Spleen (tissue), 7 donors: ENCODE results near the gene SGTA.

Source experiments
- POLR2A ChIP-seq, 3 donors: fragments of 450-650 bp; IDR thresholded peaks; one replicate each; pipeline ENCODE4 v1.5.1; 2017; ENCODE audit warnings: antibody characterized with exemption in 3 of 3, mild to moderate bottlenecking in 1 of 3
- POLR2AphosphoS5 ChIP-seq, 3 donors: sonication (generic); formaldehyde crosslinking; IDR thresholded peaks; one replicate each; pipeline ENCODE4 v1.5.1; 2017; ENCODE audit warnings: antibody characterized with exemption in 3 of 3
- TF ChIP-seq, protein P1 (sequence below), 11 experiments: fragments of 200-600 bp in 7 of 11; fragments of 450-650 bp in 4 of 11; sonication (generic) in 4 of 11; IDR thresholded peaks in 8 of 11; conservative IDR thresholded peaks in 3 of 11; 1 replicate in 7 of 11; 2 replicates in 4 of 11; pipeline versions ENCODE4 v1.4.0 to v1.8.0; 2016 to 2021; ENCODE audit warnings: antibody characterized with exemption in 11 of 11, inconsistent platforms in 4 of 11, mild to moderate bottlenecking in 1 of 11
- donor health status: DM: no; HTN: no; CAD: no; lungs with moderate emphysema.
- donor health status: DM: no; HTN: no; CAD: no.
- donor health status: DM: no; HTN: no; CAD: no.

DNA sequence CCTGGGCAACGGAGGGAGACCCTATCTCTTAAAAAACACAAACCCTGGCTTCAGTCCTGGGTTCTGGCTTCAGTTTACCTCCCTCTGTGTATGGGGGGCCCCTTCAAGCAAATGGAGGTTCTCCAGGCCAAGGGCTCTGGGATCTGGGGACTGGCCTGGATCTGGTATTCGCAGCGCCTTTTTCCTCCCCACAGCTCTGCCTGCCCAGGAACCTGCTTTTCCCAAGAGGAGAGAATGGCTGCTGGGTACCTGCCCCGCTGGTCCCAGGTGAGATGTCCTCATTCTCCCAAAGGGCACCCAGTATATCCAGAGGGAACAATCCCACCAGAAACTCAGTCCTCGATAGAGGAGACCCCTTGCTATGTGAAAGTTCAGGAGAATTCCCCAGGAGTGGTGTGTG, 39.8 kb upstream of the SGTA start:
- TF ChIP-seq, protein P1, sequence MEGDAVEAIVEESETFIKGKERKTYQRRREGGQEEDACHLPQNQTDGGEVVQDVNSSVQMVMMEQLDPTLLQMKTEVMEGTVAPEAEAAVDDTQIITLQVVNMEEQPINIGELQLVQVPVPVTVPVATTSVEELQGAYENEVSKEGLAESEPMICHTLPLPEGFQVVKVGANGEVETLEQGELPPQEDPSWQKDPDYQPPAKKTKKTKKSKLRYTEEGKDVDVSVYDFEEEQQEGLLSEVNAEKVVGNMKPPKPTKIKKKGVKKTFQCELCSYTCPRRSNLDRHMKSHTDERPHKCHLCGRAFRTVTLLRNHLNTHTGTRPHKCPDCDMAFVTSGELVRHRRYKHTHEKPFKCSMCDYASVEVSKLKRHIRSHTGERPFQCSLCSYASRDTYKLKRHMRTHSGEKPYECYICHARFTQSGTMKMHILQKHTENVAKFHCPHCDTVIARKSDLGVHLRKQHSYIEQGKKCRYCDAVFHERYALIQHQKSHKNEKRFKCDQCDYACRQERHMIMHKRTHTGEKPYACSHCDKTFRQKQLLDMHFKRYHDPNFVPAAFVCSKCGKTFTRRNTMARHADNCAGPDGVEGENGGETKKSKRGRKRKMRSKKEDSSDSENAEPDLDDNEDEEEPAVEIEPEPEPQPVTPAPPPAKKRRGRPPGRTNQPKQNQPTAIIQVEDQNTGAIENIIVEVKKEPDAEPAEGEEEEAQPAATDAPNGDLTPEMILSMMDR (IDR thresholded peaks at IDR 0.05 in 8 of 11, conservative IDR thresholded peaks at IDR 0.05 in 3 of 11) = no peak
- TF ChIP-seq POLR2A (IDR thresholded peaks at IDR 0.05) (no peak), POLR2AphosphoS5 (IDR thresholded peaks at IDR 0.05) (no peak)
